DMS53 treated with DMSO at 0.1 percent for 48 hours (cell line): ENCODE measurements around the gene ADCY10.

ENCODE experiments used
- DNase-seq: peaks from one replicate; lab custom pipeline; 2025; ENCODE audit not compliant: unreplicated experiment; lab: John Stamatoyannopoulos, UW

The ADCY10 gene

GRCh38 chr1:167784876-167785550 is 128.9 kb downstream of the ADCY10 start:
- no peak for DNase-seq

- DNase-seq = no peak
Measured at GRCh38 chr1:167782946-167783345, 131.0 kb downstream of the ADCY10 start.

GRCh38 chr1:167781558-167781957 is 132.4 kb downstream of the ADCY10 start:
- no peak for DNase-seq

GRCh38 chr1:167777269-167777650 is 136.7 kb downstream of the ADCY10 start:
- no peak for DNase-seq

- DNase-seq = no peak
Measured at GRCh38 chr1:167776616-167777268, 137.2 kb downstream of the ADCY10 start.

GRCh38 chr1:167776151-167776550 is 137.8 kb downstream of the ADCY10 start:
- DNase-seq = no peak

GRCh38 chr1:167775178-167775577 is 138.8 kb downstream of the ADCY10 start:
- no peak for DNase-seq

- no peak for DNase-seq
Measured at GRCh38 chr1:167774710-167775109, 139.2 kb downstream of the ADCY10 start.

- no peak for DNase-seq
Measured at GRCh38 chr1:167773516-167773915, 140.4 kb downstream of the ADCY10 start.

GRCh38 chr1:167772436-167772835 is 141.5 kb downstream of the ADCY10 start:
- DNase-seq = no peak

- no peak for DNase-seq
Measured at GRCh38 chr1:167770127-167770526, 143.8 kb downstream of the ADCY10 start.

GRCh38 chr1:167767761-167768160 is 146.2 kb downstream of the ADCY10 start:
- no peak for DNase-seq

- no peak for DNase-seq
Measured at GRCh38 chr1:167766538-167766937, 147.4 kb downstream of the ADCY10 start.

- no peak for DNase-seq
Measured at GRCh38 chr1:167765496-167765895, 148.4 kb downstream of the ADCY10 start.

- no peak for DNase-seq
Measured at GRCh38 chr1:167764458-167765330, 149.2 kb downstream of the ADCY10 start.

GRCh38 chr1:167763525-167764220 is 150.3 kb downstream of the ADCY10 start:
- no peak for DNase-seq

- DNase-seq = no peak
Measured at GRCh38 chr1:167762061-167762746, 151.7 kb downstream of the ADCY10 start.

GRCh38 chr1:167761400-167761799 is 152.5 kb downstream of the ADCY10 start:
- DNase-seq = no peak
